IMR-90 (cell line): Measurements from ENCODE around the gene UBL7.

Source experiments
- BHLHE40 ChIP-seq: fragments of 150-350 bp; IDR thresholded peaks from 2 replicates; pipeline ENCODE4 v1.6.1; 2016; ENCODE audit warnings: mild to moderate bottlenecking, low read depth, low read length
- CEBPB ChIP-seq: IDR thresholded peaks from 2 replicates; pipeline ENCODE4 v1.6.1; 2012; ENCODE audit warnings: low read depth, low read length, improper control_type of control experiment
- CHD1 ChIP-seq: IDR thresholded peaks from 2 replicates; pipeline ENCODE4 v1.6.1; 2012; ENCODE audit warnings: low read depth, low read length, improper control_type of control experiment
- CTCF ChIP-seq: conservative IDR thresholded peaks from 2 replicates; pipeline ENCODE4 v1.5.1; 2012; ENCODE audit warnings: mild to moderate bottlenecking, low read depth, low read length, improper control_type of control experiment
- ELK1 ChIP-seq: fragments of 150-350 bp; IDR thresholded peaks from 2 replicates; pipeline ENCODE4 v1.6.1; 2016; ENCODE audit warnings: low read depth, mild to moderate bottlenecking, low read length, moderate library complexity, borderline replicate concordance
- FOS ChIP-seq: fragments of 150-350 bp; IDR thresholded peaks from 2 replicates; pipeline ENCODE4 v1.6.1; 2016; ENCODE audit warnings: low read depth, low read length
- MAFK ChIP-seq: IDR thresholded peaks from 2 replicates; pipeline ENCODE4 v1.6.1; 2012; ENCODE audit warnings: low read depth, low read length, improper control_type of control experiment
- MXI1 ChIP-seq: IDR thresholded peaks from 2 replicates; pipeline ENCODE4 v1.6.1; 2012; ENCODE audit warnings: low read depth, mild to moderate bottlenecking, low read length, moderate library complexity, borderline replicate concordance
- NFE2L2 ChIP-seq: fragments of 150-350 bp; IDR thresholded peaks from 2 replicates; pipeline ENCODE4 v1.6.1; 2016; ENCODE audit warnings: low read depth, mild to moderate bottlenecking, low read length
- POLR2A ChIP-seq: IDR thresholded peaks from 2 replicates; pipeline ENCODE4 v1.6.1; 2012; ENCODE audit warnings: mild to moderate bottlenecking, low read depth, low read length
- RAD21 ChIP-seq: IDR thresholded peaks from 2 replicates; pipeline ENCODE4 v1.6.1; 2012; ENCODE audit warnings: low read length, improper control_type of control experiment
- RCOR1 ChIP-seq: IDR thresholded peaks from 2 replicates; pipeline ENCODE4 v1.6.1; 2012; ENCODE audit warnings: mild to moderate bottlenecking, low read length, improper control_type of control experiment; ENCODE audit not compliant: insufficient replicate concordance
- SMC3 ChIP-seq: fragments of 150-350 bp; IDR thresholded peaks from 2 replicates; pipeline ENCODE4 v1.6.1; 2016; ENCODE audit warnings: low read depth, mild to moderate bottlenecking, antibody characterized with exemption, low read length, moderate library complexity
- USF2 ChIP-seq: fragments of 150-350 bp; IDR thresholded peaks from 2 replicates; pipeline ENCODE4 v1.6.1; 2017; ENCODE audit warnings: mild to moderate bottlenecking, antibody characterized with exemption, low read length, low read depth

GRCh38 chr15:74424901-74425528 is 35.9 kb downstream of the UBL7 start:
- TF ChIP-seq RCOR1 (no peak), CTCF (no peak), ELK1 (no peak), POLR2A (no peak), MXI1 (no peak), USF2 (no peak), NFE2L2 (no peak), MAFK (no peak), BHLHE40 (no peak), RAD21 (no peak), CEBPB (no peak), FOS (no peak), SMC3 (no peak), CHD1 (no peak)
